ENCODE results near the gene MINPP1. TPM values are rescaled to one million over a fixed set of nuclear protein-coding genes. Genes with fewer than 3 reads are reported as not detected.
A peak's percentile ranks its signal among the peaks of the same experiment; 100 is the strongest.

The MINPP1 gene
- total and polyA plus RNA-seq, 8 donors, result 5.5 to 11.9 (median 9.8) TPM

GRCh38 chr10:87518937-87519336 is 14.2 kb downstream of the MINPP1 start:
- 91 to 94% methylated on average over 3 of the region's 3 CpGs for WGBS, 2 donors
- TF ChIP-seq, protein P1, sequence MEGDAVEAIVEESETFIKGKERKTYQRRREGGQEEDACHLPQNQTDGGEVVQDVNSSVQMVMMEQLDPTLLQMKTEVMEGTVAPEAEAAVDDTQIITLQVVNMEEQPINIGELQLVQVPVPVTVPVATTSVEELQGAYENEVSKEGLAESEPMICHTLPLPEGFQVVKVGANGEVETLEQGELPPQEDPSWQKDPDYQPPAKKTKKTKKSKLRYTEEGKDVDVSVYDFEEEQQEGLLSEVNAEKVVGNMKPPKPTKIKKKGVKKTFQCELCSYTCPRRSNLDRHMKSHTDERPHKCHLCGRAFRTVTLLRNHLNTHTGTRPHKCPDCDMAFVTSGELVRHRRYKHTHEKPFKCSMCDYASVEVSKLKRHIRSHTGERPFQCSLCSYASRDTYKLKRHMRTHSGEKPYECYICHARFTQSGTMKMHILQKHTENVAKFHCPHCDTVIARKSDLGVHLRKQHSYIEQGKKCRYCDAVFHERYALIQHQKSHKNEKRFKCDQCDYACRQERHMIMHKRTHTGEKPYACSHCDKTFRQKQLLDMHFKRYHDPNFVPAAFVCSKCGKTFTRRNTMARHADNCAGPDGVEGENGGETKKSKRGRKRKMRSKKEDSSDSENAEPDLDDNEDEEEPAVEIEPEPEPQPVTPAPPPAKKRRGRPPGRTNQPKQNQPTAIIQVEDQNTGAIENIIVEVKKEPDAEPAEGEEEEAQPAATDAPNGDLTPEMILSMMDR (IDR thresholded peaks at IDR 0.05), result no peak
- Histone ChIP-seq H3K9me3 (no peaks in the 10 kb centered on the region), H3K4me3 (no peak overlapping the region), H3K27me3 (no peaks in the 10 kb centered on the region), H3K27ac (no peak overlapping the region), H3K4me1 (no peaks in the 10 kb centered on the region), H3K36me3 (peaks cover 0 to 4% (median 0%) of the 10 kb centered on the region in 3 donors)
- ATAC-seq, result no peak
- DNase-seq, result no peak
- intact Hi-C loops (cut with DNase I), result no loop called here
- no peak for FAIRE-seq

- intact Hi-C loops (cut with DNase I), result no loop called here
- H3K4me1 ChIP-seq, result no peaks in the 10 kb centered on the region
- TF ChIP-seq, protein P1 (IDR thresholded peaks at IDR 0.05), result no peak
- peaks cover 0 to 4% (median 0%) of the 10 kb centered on the region in 3 donors for H3K36me3 ChIP-seq
- FAIRE-seq (no peak), ATAC-seq (no peak), DNase-seq (no peak)
- no peak overlapping the region for H3K4me3 ChIP-seq
- WGBS, 2 donors, result 94% methylated on average over 2 of the region's 2 CpGs
- no peaks in the 10 kb centered on the region for H3K27me3 ChIP-seq
- H3K27ac ChIP-seq, result no peak overlapping the region
- no peaks in the 10 kb centered on the region for H3K9me3 ChIP-seq
Measured at GRCh38 chr10:87519582-87519981, 14.9 kb downstream of the MINPP1 start.

DNA sequence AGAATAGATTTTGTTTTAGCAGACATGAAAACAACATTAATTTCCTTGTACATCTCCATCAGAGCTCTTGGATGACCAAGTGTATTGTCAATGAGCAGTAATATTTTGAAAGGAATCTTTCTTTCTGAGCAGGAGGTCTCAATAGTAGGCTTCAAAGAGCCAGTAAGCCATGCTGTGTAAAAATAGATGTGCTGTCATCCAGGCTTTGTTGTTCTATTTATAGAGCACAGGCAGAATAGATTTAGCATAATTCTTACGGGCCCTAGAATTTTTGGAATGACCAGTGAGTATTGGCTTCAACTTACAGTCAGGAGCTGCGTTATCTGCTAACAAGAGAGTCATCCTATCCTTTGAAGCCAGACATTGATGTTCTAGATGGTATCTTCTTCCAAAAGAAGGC is 19.0 kb downstream of the MINPP1 start:
- no peak overlapping the region for H3K4me3 ChIP-seq
- no peaks in the 10 kb centered on the region for H3K4me1 ChIP-seq
- H3K36me3 ChIP-seq, result peaks cover 0 to 4% (median 0%) of the 10 kb centered on the region in 3 donors
- no peaks in the 10 kb centered on the region for H3K27me3 ChIP-seq
- H3K9me3 ChIP-seq, result no peaks in the 10 kb centered on the region
- intact Hi-C loops (cut with DNase I), result no loop called here
- FAIRE-seq (no peak), DNase-seq (no peak), ATAC-seq (no peak)
- WGBS, 2 donors, result 76 to 78% methylated on average over 2 of the region's 2 CpGs
- H3K27ac ChIP-seq, result no peak overlapping the region
- TF ChIP-seq, protein P1 (IDR thresholded peaks at IDR 0.05), result no peak

- TF ChIP-seq, protein P1 (IDR thresholded peaks at IDR 0.05), result no peak
- Histone ChIP-seq H3K36me3 (peaks cover 0 to 2% (median 0%) of the 10 kb centered on the region in 3 donors), H3K27me3 (no peaks in the 10 kb centered on the region), H3K4me1 (no peaks in the 10 kb centered on the region), H3K4me3 (no peak overlapping the region), H3K27ac (no peak overlapping the region), H3K9me3 (no peaks in the 10 kb centered on the region)
- FAIRE-seq (no peak), ATAC-seq (no peak), DNase-seq (no peak)
- intact Hi-C loops (cut with DNase I), result no loop called here
Measured at GRCh38 chr10:87524296-87524695, 19.6 kb downstream of the MINPP1 start.

- TF ChIP-seq, protein P1 (IDR thresholded peaks at IDR 0.05), result no peak
- 71 to 73% methylated on average over 4 of the region's 4 CpGs for WGBS, 2 donors
- FAIRE-seq (peak; percentile 37), DNase-seq (no peak), ATAC-seq (peak in 3 of 4 donors; percentile 13 to 55 (median 41))
- Histone ChIP-seq H3K9me3 (no peaks in the 10 kb centered on the region), H3K27me3 (no peaks in the 10 kb centered on the region), H3K4me1 (peaks cover 0 to 7% (median 0%) of the 10 kb centered on the region in 3 donors), H3K27ac (peak overlapping the region in 1 of 4 donors; percentile 35), H3K36me3 (no peaks in the 10 kb centered on the region), H3K4me3 (no peak overlapping the region)
- intact Hi-C loops (cut with DNase I), result loop anchor here in 2 of 3 donors (10.0 kb wide), 2 partner anchors 123 to 203 kb away; partner anchors contain the start of gene PAPSS2 (in 1 of the 2)
Measured at GRCh38 chr10:87531908-87532622, 27.4 kb downstream of the MINPP1 start.

Measured in pancreas (tissue), 10 donors.